HG03442 (cell line): ENCODE measurements around the gene ATOSA.

Source experiments
- ATAC-seq: cut with Tn5 transposase; IDR thresholded peaks from one replicate; pipeline ENCODE4 v1.9.1; 2021; ENCODE audit warnings: mild to moderate bottlenecking, moderate library complexity; ENCODE audit not compliant: unreplicated experiment

ATOSA gene

DNA sequence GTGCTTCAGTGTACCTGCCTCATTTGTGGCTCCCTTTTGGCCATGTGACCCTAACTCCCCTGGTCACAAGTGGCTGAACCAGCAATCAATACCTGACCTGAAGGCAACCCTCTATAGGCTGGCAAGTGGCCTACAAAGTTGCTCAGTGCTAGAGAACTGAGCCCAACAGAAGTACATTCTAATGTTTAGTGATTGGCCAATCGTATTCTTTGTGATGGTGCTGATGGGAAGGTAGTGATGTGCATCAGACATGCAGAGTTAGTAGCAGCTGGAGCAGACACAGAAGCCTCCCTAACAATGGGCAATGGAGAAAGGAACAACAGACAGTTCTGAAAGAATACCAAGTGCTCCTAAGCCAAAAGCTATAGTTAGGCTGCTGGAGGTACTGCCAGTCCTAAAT lies 10.4 kb upstream of the ATOSA start:
- no peak for ATAC-seq

DNA sequence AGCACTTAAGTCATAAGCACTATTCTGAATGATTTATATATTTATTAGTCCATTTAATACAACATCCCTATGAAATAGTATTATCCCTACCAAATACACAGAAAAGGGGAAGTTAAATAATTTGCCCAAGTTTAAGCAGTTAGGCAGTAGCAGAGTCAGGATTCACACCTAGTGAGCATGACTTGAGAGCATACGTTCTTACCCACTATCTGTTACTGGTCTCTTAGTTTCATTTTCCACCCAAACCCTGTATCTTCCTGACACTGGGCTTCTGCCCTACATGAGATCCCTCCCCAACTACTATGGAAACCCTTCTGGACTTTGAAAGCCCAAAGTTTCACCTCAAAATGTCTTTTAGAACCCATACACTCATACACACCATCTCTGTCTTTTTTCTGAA lies 4.4 kb upstream of the ATOSA start:
- ATAC-seq: peak; percentile 37

DNA sequence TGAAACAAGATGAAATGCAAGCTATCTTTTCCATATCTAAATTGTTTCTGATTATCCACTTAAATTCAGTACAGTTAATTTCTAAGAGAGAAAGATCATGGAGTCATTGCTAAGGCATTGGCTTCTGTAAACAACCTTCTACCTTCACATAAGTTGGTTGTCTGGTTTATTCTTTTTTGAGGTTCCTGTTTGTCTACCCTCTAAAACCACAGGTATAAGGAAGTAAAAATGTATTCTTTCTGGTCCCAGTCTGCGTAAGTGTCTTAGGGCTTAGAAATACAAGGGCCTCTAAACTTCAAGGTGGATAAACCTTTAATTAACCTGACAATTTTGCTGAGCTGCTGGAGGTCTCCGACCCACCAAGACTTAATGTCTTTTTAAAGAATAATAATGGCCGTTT lies 3.6 kb upstream of the ATOSA start:
- no peak for ATAC-seq

DNA sequence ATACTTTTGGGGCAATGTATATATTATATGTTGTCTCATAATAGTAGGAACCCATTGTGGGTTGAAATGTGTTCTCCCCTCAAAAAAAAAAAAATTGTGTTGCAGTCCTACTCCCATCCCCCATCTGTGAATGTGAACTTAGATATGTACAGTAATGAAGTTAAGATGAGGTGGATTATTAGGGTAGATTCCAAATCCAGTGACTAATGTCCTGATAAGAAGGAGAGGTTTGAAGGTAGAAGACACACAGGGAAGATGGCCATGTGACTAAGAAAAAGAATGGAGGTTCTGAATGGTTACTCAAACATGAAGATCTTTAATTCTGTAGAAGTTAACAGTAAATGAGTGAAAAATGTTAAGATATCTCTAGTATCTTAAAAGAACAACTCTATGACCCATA lies 3.0 kb upstream of the ATOSA start:
- ATAC-seq: no peak

DNA sequence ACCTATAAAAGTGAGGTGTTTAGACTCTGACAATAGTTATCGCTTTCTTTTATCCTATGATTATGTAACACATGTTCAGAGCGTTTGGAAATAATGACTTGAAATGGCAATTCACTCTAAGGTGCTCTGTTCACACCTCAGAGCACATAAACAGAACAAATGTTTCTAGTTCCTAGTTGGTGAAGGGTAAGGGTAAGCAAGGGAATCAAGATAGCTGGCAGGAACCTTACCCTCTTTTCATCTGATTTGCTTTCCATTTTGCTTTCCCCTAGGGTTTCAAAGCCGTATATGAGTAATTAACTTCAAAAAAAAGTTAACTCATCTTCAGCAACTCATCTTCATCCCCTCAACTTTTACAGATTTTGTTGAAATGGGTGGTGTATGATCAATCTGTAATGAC lies 2.3 kb upstream of the ATOSA start:
- no peak for ATAC-seq

DNA sequence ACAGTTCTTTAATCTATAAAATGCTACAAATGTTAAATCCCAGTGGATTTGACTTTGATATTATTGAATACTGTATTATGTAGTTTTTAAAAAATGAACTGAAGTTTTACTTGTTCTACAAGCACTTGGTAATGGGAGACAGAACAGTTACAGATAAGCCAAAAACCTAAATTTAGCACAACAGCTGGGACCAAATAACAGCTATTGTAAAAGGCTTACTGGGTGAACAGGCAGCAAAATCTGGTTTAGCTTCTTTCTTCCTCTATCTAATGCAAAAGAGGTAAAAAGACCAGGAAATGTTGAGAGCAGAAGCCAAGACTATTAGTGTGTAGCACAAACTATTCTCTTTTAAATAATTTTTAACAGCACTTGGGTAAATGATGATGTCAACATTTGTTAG lies 1.6 kb upstream of the ATOSA start:
- ATAC-seq: no peak

DNA sequence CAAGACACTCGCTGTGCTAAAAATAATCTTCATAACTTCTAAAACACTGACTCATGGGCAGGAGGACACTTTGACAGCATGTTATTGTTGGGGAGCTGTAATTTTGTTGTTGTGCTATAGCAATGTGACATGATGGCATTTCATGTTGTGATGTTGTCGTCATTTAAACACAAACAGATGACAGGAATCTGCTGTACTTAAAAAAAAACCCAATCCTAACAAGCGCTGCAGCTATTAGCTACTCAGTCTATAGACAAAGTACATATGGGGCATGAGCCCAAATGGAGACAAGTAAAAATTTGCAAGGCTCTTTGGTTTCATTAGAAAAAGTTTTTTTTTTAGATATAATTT lies 828 bp upstream of the ATOSA start:
- no peak for ATAC-seq

DNA sequence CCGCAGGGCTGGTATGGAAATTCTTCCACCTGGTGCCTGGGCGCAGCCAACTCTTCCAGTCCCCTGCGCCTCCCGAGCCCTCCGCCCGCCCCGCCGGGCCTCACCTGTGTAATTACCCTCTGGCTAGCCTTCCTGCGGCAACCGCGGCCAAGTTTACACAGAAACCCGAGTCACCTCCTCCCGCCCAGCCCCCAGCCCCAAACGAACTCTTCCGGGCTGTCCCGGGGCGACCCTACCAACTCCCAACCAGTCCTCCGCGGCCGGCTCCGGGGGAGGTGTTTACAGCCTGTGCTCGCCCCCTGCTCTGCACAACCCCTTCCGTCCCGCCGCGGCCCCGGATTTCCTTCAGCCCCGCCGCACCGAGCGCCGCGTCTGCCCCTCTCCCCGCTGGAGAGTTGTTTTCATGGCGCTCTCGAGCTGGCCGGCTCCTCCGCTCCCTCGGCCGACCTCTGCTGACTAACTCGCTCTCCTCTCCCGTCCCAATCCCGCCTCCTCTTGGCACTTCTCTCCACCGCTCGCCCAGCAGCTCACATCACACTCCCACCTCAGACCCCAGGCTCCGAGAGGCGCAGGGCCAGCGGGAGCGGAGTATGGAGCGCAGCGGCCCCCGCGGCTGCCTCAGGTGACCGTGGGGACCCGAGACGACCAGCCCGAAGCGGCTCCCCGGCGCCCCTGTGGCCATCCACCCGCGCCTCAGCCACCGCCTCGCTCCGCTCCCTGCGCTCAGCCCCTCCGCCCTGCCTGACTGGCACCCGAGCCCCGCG lies 538 bp downstream of the ATOSA start:
- peak; percentile 24 for ATAC-seq

DNA sequence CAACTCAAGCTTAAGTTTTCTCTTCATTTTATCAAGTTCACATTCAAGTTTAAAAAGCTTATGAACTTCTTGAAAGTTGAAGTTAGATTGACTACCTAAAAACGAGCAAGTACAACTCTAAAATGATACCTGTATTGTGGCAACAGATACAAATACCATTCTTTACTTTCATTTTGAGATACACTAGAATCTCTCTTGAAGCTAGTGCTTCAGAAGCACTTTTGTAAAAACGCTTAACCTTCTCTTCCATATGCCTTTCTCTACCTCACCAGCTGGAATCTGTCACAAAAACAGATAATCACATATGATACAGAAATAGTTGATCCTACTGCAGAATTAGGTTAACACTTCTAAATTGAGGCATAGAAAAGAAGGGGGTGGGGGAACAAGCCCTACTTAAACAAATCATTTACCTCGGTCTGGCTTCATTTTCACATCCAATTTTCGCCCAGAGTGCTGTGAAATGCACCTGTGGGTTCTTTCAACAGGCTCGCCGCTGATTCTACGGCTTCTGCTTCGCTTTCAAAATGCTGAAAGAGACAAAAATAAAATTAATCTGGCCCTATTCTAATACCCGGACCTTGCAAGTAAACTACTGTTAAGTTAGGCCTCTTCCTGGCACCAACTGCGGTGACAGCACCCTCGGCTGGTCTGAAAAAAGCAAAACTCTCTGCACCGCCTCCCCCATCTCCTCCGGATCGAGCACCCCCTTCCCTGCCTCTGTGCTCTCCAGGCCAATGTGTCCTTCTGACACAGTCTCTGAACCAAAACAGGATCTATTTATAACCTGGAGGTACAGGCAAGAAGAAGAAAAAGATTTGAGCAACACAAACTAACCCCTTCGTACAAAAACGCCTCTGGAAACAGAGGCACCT lies 1.4 kb downstream of the ATOSA start:
- peak; percentile 25 for ATAC-seq

DNA sequence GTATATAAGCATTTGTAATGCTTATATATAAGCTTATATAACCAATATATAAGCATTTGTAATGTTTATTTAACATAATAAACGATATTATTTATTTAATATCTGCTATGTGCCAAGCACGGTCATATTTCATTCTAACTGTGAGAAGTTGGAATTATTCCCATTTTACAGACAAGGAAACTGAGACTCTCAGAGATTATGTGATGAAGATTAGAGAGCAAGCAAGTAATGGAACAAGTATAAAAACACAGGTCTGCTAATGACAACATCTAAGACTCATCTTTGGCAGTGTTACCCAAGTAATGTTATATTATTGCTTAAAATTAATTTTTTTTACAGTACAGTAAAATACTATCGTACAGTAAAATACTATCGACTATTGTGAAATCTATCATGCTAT lies 4.4 kb downstream of the ATOSA start:
- ATAC-seq: no peak

DNA sequence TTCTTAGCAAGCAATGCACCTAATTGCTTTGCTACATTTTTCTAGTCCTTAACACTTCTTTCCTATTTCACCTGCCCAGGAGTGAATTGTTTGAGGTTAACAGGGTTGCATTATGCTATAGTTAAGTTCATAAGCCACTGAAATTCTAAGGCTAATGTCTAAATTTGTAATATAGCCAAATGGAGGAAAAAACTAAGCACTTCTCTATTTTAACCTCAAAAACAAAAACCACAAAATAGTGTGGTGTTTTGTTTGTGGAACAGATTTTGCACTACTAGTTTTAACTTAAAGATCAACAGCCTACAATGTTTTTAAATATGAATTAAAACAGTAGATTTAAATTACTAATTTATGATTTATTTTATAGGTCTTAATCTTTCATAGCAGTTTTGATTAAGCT lies 5.5 kb downstream of the ATOSA start:
- ATAC-seq: no peak

DNA sequence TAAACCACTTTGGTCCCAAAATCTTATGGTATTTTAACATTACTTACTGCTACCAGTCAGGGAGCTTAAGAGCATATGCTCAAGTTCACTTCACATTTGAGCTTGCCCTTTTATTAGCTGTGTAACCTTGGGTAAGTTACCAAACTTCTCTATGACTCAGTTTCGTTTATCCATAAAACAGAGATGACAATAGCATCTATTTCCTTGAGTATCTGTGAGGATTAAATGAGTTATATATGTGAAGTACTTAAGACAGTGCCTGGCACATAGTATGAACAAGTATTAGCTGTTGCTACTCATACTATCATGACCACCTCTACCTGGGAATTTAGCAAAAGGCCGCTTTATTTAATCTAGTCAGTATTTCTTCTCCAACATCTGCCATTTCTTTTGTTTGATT lies 5.9 kb downstream of the ATOSA start:
- ATAC-seq: no peak

DNA sequence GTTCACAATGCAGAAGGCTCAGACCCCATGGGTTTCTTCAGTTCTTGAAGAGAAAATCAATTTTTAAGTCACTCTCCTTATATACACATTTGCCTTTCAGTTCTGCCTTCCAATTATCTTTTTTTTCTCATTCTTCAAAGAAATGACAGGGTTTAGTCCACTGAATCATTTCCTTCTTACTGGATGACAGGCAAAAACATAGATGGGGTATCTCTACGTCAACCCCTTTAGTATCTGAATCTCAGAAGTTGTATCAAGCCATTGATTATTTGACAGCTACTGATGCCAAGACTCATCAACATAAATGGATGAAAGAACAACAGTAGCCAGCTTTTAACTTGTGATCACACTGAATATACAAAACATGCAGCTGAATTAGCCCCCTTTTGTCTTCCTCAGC lies 6.5 kb downstream of the ATOSA start:
- no peak for ATAC-seq

DNA sequence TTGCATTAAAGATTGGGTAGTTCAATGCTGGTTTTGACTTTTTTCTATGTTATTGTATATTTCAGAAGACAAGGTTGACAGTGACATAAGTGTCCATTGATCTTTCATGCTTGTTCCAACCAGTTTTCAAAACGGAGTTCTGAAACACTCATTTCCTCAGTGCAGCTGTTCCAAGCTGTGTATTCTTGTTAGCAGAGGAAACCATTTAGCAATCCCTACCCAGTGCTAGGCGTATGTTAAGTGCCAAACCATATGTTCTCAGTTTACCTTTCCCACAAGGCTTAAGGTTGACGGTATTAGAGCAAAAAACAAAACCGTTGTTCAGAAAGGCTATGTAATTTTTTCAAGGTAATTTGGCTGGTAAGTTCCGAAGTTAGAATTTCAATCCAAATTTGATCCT lies 9.1 kb downstream of the ATOSA start:
- ATAC-seq: no peak

DNA sequence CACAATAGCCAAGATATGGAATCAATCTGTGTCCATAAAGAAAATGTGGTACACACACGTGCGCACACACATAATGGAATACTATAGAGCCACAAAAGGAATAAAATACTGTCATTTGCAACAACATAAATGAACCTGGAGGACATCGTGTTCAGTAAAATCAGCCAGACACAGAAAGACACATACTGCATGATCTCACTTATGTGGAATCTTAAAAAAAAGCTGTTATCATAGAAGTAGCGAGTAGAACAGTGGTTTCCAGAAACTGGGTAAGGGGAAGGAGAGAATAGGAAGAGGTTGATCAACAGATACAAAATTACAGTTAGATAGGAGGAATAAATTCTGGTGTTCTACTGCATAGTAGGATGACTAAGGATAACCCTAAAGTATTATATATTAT lies 11.1 kb downstream of the ATOSA start:
- ATAC-seq: no peak

DNA sequence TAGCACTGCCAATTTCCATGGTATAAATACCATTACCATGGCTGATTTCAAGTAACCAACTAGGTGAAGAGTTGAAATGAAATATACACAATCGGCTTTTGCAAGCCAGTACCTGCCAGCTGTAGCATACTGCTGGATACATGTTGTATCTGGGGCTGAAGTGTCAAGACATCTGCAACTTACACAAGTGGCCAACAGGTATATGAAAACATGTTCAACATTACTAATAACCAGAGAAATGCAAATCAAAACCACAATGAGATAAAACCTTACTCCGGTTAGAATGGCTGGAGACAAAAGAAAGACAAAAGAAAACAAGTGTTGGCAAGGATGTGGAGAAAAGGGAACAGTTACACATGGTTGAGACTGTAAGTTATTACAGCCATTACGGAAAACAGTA lies 11.6 kb downstream of the ATOSA start:
- peak; percentile 87 for ATAC-seq

DNA sequence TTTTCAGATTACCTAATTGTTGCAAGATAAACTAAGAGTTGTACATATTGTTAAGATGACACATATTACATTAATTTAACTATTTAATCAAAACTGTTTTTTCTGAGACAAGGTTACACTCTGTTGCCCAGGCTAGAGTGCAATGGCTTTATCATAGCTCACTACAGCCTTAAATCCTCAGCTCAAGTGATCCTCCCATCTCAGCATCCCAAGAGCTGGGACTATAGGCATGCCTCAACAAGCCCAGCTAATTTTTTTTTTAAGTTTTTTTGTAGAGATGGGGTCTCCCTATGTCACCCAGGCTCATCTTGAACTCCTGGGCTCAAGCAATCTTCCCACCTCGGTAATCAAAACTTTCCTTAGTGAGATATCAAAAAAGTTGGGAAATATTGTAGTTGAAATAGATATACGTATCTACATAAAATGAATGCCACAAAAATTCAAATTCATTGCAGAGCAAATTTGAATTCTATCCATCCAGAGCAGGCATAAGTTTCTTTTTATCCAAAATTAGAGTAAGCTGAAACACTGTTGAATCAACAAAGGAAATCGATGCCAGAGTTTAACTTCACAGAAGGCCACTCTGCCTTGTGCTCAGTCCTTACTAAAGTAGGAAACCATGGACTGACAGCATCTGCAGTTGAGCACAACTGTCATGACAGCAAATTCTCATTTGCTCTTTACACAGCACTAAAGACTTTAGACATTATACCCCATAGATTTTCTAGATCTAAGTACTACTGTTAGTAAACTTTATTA lies 15.5 kb downstream of the ATOSA start:
- ATAC-seq: no peak

DNA sequence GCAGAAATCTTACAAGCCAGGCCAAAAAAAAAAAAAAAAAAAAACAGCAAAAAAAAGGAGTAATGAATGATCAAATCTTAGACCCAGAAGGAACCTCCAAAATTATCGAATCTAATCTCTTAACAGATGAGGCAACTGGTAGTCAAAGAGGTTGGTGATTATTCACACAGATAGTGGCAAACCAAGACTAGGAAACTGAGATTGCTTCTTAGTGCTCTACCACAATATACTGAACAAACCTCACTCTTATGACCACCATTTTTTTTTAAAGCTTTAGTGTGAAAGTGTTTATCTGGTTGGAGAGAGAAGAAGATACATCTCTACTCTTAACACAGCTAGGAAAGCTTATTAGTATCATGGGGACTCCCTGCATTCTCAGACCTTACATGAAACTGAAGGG lies 17.3 kb downstream of the ATOSA start:
- ATAC-seq: no peak

DNA sequence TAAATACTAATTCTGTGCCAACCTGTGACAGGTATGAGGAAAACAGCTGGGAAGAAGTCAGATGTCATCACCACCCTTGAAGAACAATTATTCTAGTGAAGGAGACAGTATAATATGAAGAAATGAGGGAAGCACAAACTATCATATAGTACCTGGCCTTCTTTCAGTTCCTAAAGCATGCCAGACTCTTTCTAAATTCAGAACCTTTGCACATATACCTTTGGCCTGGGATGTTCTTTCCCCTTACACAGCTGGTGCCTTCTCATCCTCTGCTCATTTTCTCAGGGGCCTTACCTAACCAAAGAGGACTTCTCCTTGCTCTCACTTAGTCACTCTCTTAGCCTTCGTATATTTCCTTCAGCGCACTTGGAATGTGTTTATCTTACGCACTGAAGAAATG lies 19.0 kb downstream of the ATOSA start:
- no peak for ATAC-seq

DNA sequence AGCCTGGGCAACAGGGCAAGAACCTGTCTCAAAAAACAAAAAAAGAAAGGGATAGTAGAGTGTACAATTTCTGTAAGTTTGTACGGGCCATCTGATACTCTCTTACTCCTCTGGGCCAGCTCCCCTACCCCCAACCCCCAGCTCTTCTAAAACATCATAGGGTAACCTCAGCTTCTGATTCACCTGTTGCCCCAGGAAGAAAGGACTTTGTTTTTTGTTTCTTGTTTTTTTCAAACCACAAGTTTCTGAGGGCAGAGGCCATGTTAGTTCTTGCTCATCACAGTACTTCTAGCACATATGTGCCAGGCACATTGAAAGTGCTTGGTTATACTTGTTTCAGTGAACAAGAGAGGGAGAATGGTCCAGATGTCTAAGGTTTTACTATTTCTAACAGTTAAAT lies 20.2 kb downstream of the ATOSA start:
- ATAC-seq: peak; percentile 92

DNA sequence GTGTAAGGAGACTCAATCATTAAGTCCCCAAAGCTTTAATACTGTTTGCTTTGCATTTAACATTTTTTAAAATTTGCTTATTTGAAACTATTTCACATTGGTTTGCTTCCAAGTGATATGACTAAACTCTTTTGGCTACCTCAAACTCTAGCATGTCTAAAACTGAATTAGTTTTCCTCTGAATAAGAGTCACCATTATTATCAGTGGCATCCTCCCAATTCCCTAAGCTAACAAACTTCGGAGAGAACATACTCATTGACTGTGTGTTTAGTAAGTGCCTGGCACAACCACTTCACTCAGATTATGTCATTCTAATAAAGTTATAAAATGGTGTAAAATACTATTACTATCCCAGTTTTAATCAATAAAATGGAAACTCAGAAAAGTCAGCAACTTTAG lies 21.9 kb downstream of the ATOSA start:
- ATAC-seq: no peak

DNA sequence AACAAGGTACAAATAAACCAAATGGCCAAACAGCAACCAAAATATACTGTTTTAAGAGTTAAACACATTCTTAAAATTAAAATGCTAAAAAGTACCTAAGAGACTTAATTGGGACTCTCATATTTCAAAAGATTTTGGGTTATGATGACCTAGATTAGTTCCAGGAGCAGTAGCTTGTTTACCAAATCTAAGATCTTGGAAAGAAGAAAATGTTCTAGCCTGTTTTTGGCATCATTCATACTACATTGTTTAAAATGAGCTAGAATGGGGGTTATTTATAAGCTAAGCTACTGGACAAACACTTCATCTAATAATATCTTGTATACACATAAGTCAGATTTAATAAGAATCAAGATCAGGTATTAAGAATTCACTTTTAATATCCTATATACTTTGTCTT lies 22.8 kb downstream of the ATOSA start:
- no peak for ATAC-seq
